Body of pancreas (tissue), 4 donors: ENCODE measurements around the gene ATRIP.
"Not testable (repeated sequence)": the region's sequence is repeated elsewhere in the genome, so short reads cannot be mapped to it uniquely, and the experiment has no call there.

Experiments
- CTCF ChIP-seq, 7 experiments: fragments of 450-650 bp in 4 of 7; fragments of 200-600 bp in 3 of 7; sonication (generic) in 3 of 7; IDR thresholded peaks; one replicate each; pipeline ENCODE4 v1.5.1; 2016 to 2019; ENCODE audit warnings: antibody characterized with exemption in 7 of 7
- POLR2A ChIP-seq, 3 donors: fragments of 450-650 bp; IDR thresholded peaks; one replicate each; pipeline ENCODE4 v1.6.1; 2016; ENCODE audit warnings: antibody characterized with exemption in 3 of 3, mild to moderate bottlenecking in 2 of 3

- not testable (repeated sequence) for TF ChIP-seq POLR2A, CTCF (IDR thresholded peaks at IDR 0.05)
Observed at GRCh38 chr3:48461767-48462166, 15.2 kb downstream of the ATRIP start.
